ENCODE results near the gene COQ9.
"Not testable (repeated sequence)": the region's sequence is repeated elsewhere in the genome, so short reads cannot be mapped to it uniquely, and the experiment has no call there.

Gene COQ9

DNA sequence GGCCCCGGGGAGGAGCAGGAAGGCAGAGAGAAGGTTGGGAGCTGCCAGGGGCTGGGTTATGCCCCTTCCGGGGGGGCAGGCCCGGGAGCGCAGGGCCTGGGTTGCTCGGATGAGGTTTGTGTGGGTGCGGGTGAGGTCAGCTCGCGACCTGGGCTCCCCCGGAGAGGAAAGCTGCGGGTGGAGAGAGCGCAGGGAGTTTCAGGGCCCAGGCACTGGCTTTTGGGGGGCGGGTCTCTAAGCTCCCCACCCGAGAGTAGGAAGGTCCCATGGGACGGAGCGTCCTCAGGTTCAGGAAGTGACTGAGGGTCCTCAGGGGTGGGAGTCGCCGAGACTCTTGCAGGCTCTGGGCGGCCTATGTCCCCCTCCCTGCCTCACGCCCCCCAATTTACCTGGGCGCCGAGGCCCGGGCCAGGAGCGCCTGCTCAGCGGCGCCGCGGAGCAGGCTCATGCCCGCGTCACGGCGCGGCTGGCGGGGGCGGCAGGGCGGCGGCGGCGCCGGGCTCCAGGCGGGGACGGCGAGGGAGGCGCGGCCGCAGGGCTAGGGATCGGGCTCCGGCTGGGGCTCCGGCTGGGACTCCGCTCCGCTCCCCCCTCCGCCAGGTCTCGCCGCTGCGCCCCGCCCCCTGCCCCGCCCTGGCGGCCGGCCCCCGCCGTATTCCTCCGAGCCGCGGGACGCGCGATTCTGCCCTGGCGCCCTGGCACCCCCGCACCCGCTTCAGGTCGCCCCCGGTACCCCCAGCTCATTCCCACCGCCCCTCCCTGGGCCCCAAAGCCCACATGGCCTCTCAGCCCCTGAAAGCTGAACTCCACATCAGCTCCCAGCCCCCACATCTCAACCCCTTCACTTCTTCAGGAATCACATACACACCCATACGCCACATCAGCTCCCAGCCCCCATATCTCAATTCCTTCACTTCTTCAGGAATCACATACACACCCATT, 38.9 kb downstream of the COQ9 start, which contains the start of gene DOK4:
DOK4 (minus strand) TSS at position 578 of the 942 bp plus-strand sequence. CDS start 6,986 bp downstream, outside the sequence.
- peak; percentile 55 to 82 (median 67) for DNase-seq (ENCODE audit: low read depth in 3 of 3)

DNA sequence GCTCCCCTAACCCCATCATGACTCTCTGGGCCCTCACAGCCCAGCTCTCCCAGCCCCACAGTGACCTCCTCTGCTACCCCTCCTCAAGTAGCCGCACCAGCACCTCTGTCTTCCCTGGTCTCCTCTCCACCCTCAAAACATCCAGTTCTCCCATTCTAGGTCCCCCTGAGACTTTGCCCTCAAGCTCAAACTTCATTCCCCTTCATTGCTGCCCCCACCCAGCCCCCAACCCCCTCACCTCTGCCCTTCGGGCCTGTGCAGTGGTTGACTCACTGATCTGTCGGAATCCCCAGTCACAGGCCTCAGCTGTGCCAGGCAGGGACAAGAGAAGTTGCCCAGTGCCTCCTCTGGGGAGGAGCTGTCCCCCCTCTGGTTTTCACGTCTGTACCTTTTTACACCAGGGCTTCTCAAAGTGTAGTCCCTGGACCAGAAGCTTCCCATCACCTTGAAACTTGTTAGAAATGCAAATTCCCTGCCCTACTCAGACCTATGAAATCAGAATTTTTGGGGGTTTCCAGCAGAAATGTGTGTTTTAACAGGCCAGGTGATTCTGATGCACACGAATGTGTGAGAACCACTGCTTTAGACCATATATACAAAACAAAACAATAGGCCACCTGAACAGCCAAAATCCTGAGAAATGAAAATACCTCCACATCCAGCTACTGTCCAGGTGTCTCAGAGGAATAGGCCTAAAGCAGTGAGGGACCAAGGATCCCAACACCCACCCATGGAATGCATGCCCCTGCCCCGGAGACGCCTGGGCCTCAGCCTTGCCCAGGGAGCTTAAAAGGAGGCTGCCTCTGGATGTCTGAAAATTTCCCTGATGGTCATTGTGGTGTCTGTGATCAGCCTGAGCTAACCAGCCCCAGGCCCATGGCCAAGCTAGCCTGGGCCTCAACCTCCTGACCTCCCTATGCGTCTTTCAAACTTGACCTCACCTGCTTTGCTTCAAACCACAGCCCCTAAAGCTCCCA, 39.9 kb downstream of the COQ9 start:
- no peak for DNase-seq (ENCODE audit: low read depth in 3 of 3)

DNA sequence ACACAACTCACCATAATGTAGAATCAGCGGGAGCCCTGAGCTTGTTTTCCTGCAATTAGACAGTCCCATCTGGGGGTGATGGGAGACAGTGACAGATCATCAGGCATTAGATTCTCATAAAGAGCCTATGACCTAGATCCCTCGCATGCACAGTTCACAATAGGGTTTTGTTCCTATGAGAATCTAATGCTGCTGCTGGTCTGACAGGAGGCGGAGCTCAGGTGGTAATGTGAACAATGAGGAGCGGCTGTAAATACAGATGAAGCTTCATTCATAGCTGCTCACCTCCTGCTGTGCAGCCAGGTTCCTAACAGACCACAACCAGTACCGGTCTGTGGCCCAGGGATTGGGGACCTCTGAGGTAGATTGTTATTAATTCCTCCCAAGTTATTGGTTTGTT, 42.0 kb downstream of the COQ9 start:
- DNase-seq (ENCODE audit: low read depth in 3 of 3): no peak

- no peak for DNase-seq (ENCODE audit: low read depth in 3 of 3)
These were observed 46.5 kb downstream of the COQ9 start for GRCh38 chr16:57493767-57494166.

DNA sequence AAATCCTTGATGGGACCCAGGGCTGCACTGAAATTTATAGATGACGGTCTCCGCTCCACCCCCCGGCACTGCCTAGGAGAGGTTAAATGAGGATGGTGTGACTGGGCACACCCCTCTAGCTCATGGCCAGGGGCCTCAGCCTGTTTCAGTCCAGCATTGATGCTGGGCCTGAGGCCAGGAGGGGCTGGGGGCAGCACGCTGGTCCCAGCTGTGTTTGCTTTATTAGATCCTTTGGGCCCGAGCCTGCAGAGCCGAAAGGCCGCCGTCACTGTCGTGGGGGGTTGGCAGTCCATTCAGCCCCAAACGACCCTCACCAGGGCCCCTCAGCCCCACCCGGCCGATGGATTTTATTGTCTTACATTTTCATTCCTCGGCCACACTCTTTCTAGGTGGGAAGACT, 49.8 kb downstream of the COQ9 start:
- DNase-seq (ENCODE audit: low read depth in 3 of 3): no peak

DNA sequence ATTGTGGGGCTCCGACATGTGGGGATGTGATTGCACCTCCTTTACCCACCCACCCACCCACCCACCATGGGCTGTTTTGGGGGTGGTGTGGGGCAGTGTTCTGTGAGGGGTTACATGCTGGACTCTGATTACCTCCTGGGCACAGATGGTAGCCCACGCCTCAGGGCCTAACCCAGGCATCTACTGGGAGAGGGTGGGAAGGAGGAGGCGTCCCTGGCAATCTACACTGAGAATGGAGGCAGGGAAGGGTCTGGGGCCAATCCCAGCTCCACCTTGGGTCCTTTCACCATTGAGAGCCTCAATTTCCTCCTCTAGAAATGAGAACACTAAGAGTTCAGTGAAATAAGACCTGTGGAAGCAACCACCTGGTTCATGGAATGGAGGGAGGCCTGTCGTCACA, 50.8 kb downstream of the COQ9 start:
- no peak for DNase-seq (ENCODE audit: low read depth in 3 of 3)

- DNase-seq (ENCODE audit: low read depth in 3 of 3): not testable (repeated sequence)
These were observed 52.7 kb downstream of the COQ9 start for GRCh38 chr16:57499941-57500340.

GRCh38 chr16:57500578-57501111, 53.4 kb downstream of the COQ9 start:
- peak in 1 of 3 experiments; percentile 9 for DNase-seq (ENCODE audit: low read depth in 3 of 3)

- DNase-seq (ENCODE audit: low read depth in 3 of 3): no peak
These were observed 54.2 kb downstream of the COQ9 start for GRCh38 chr16:57501492-57501891.

DNA sequence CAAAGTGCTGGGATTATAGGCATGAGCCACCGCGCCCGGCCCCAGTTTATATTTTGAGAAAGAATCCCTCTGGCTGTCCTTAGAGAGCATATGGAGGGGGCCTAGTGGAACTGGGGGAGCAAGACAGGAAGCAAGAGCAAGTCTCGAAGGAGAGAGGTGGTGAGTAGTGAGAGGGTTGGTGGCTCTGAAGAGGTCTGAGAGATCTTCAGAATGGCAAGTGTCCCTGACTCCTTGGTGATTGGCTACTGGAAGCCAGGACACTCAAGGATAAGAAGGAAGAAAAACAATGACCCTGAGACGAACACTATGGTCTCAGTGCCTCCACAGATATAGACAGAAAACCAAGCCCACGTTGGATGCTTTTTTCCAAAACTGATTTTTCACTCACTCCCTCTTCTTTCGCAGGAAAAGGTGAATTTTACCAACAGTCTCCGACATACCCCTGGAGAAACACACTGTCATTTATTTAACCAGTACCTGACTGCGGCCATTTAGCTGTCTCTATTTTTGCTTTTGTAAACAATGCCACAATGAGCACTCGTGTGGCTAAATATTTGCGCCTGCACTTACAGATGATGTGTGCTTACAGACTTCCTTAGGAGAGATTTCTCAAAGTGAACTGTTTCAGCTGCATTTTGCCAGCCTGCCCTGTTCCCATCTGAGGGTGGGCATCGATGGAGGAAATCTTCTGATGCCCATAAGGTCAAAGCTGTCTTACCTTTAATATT, 54.9 kb downstream of the COQ9 start:
- no peak for DNase-seq (ENCODE audit: low read depth in 3 of 3)

DNA sequence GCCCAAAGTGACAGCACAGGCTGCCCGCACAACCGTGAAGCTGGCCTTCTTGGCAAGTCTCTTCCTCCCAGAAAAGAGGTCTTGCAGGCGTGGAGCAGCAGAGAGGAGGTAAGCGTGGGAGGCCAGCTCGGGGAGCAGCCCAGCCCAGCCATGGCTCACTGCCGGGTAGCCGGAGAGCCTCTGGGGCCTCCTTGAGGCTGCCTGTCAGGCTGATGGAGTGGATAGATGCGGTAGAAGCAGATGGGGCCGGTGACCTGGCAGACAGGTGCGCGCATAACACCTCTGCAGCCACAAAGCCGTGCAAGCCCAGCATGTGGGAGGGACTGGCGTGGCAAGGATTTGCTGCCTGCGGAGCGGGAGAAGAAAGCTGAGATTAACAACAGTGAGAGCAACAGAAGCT, 56.1 kb downstream of the COQ9 start:
- DNase-seq (ENCODE audit: low read depth in 3 of 3): no peak

GRCh38 chr16:57504001-57504400, 56.7 kb downstream of the COQ9 start:
- DNase-seq (ENCODE audit: low read depth in 3 of 3): no peak

- no peak for DNase-seq (ENCODE audit: low read depth in 3 of 3)
These were observed 57.2 kb downstream of the COQ9 start for GRCh38 chr16:57504491-57504890.

DNA sequence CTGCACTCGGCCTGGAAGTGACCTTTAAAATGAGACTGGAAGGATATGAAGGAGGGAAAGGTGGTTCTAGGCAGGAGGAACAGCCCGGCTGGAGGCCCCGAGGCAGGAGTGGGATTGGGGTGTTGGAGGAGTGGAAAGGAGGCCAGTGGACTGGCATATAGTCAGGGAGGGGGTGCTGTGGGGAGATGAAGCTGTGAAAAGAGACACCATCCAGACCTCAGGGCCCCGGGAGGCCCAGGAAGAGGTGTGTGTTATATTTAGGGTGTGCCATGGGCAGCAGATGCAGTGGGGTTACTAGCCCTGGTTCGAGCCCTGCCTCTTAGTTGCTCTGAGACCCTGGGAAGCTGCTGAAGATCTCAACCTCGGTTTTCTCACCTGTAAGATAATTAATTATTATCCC, 57.9 kb downstream of the COQ9 start:
- DNase-seq (ENCODE audit: low read depth in 3 of 3): no peak

- DNase-seq (ENCODE audit: low read depth in 3 of 3): no peak
These were observed 60.1 kb downstream of the COQ9 start for GRCh38 chr16:57507136-57508034.

GRCh38 chr16:57508035-57508425, 60.8 kb downstream of the COQ9 start:
- no peak for DNase-seq (ENCODE audit: low read depth in 3 of 3)

DNA sequence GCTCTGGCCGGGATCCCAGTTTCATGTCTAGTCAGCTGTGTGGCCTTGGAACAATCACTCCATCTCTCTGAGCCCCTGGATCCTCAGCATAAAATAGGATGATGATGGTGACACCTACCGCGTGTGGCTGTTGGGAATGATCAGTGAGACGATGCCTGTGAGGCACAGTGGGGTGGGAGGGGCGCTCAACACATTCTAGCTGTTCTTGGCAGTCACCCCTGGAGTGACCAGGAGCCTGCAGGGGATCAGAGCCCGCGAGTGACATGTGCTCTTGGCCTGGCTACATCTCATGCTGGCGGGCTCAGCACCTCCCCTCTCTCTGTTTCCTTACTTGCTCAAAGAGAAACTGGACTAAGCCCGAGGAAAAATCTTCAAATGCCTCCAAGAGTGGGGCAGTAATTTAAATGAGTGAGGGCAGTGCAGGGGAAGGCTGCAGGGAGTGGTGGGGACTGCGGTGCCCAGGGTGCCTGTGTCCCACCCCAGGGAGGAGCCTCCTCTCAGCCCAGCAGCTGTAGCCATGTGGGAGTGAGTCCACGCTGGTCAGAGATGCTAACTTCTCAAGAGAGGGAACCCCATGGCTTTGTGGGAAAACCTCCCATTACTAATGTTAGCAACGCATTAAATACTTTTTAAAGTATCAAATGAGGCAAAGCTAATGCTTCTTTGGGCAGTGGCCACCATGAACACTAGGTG, 62.1 kb downstream of the COQ9 start:
- DNase-seq (ENCODE audit: low read depth in 3 of 3): no peak

- DNase-seq (ENCODE audit: low read depth in 3 of 3): no peak
These were observed 63.0 kb downstream of the COQ9 start for GRCh38 chr16:57510016-57510871.
